ENCODE measurements around the gene RABIF.

The RABIF gene

GRCh38 chr1:202935844-202936243 lies 46.9 kb upstream of the RABIF start:
- no peak for TF ChIP-seq ESRRG (CRISPR knock-in tag; IDR thresholded peaks at IDR 0.05)
- no peak for TF ChIP-seq ISL1 (CRISPR knock-in tag; IDR thresholded peaks at IDR 0.05)
- TF ChIP-seq, protein P1, sequence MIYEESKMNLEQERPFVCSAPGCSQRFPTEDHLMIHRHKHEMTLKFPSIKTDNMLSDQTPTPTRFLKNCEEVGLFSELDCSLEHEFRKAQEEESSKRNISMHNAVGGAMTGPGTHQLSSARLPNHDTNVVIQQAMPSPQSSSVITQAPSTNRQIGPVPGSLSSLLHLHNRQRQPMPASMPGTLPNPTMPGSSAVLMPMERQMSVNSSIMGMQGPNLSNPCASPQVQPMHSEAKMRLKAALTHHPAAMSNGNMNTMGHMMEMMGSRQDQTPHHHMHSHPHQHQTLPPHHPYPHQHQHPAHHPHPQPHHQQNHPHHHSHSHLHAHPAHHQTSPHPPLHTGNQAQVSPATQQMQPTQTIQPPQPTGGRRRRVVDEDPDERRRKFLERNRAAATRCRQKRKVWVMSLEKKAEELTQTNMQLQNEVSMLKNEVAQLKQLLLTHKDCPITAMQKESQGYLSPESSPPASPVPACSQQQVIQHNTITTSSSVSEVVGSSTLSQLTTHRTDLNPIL (CRISPR knock-in tag; IDR thresholded peaks at IDR 0.05; ENCODE audit: low read depth), result no peak
- TF ChIP-seq SNAI2 (CRISPR knock-in tag; IDR thresholded peaks at IDR 0.05), result no peak
- TF ChIP-seq TOX (CRISPR knock-in tag; IDR thresholded peaks at IDR 0.05; ENCODE audit: borderline replicate concordance), result no peak
- TF ChIP-seq ZFP30 (CRISPR knock-in tag; IDR thresholded peaks at IDR 0.05), result no peak
- TF ChIP-seq POU6F1 (CRISPR knock-in tag; IDR thresholded peaks at IDR 0.05; ENCODE audit: borderline replicate concordance, low read depth), result no peak
- TF ChIP-seq, protein P2, sequence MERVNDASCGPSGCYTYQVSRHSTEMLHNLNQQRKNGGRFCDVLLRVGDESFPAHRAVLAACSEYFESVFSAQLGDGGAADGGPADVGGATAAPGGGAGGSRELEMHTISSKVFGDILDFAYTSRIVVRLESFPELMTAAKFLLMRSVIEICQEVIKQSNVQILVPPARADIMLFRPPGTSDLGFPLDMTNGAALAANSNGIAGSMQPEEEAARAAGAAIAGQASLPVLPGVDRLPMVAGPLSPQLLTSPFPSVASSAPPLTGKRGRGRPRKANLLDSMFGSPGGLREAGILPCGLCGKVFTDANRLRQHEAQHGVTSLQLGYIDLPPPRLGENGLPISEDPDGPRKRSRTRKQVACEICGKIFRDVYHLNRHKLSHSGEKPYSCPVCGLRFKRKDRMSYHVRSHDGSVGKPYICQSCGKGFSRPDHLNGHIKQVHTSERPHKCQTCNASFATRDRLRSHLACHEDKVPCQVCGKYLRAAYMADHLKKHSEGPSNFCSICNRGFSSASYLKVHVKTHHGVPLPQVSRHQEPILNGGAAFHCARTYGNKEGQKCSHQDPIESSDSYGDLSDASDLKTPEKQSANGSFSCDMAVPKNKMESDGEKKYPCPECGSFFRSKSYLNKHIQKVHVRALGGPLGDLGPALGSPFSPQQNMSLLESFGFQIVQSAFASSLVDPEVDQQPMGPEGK (CRISPR knock-in tag; IDR thresholded peaks at IDR 0.05; ENCODE audit: borderline replicate concordance), result no peak
- TF ChIP-seq TCF4 (CRISPR knock-in tag; IDR thresholded peaks at IDR 0.05; ENCODE audit: borderline replicate concordance), result no peak
- no peak for TF ChIP-seq TSHZ2 (CRISPR knock-in tag; IDR thresholded peaks at IDR 0.05)
- TF ChIP-seq ZNF70 (CRISPR knock-in tag; IDR thresholded peaks at IDR 0.05), result no peak
- TF ChIP-seq BACH2 (CRISPR knock-in tag; IDR thresholded peaks at IDR 0.05; ENCODE audit: borderline replicate concordance), result no peak
- no peak for TF ChIP-seq ZFP3 (CRISPR knock-in tag; IDR thresholded peaks at IDR 0.05)
- no peak for TF ChIP-seq RARB (CRISPR knock-in tag; IDR thresholded peaks at IDR 0.05)
- no peak for TF ChIP-seq CSRNP3 (CRISPR knock-in tag; IDR thresholded peaks at IDR 0.05)
- no peak for TF ChIP-seq ZNF565 (CRISPR knock-in tag; conservative IDR thresholded peaks at IDR 0.05; ENCODE audit: low read depth)
- no peak for TF ChIP-seq ZC3H10 (CRISPR knock-in tag; IDR thresholded peaks at IDR 0.05)
- TF ChIP-seq ZNF8 (CRISPR knock-in tag; IDR thresholded peaks at IDR 0.05), result no peak
- no peak for TF ChIP-seq PPARA (CRISPR knock-in tag; IDR thresholded peaks at IDR 0.05; ENCODE audit: borderline replicate concordance)
- ATAC-seq, result no peak

- no peak for ATAC-seq
- no peak for TF ChIP-seq ISL1 (CRISPR knock-in tag; IDR thresholded peaks at IDR 0.05)
- TF ChIP-seq ARNTL (CRISPR knock-in tag; IDR thresholded peaks at IDR 0.05; ENCODE audit: borderline replicate concordance, low read depth), result no peak
- no peak for TF ChIP-seq BACH2 (CRISPR knock-in tag; IDR thresholded peaks at IDR 0.05; ENCODE audit: borderline replicate concordance)
- no peak for TF ChIP-seq ZNF70 (CRISPR knock-in tag; IDR thresholded peaks at IDR 0.05)
- no peak for TF ChIP-seq CSDC2 (CRISPR knock-in tag; IDR thresholded peaks at IDR 0.05)
- TF ChIP-seq TOX (CRISPR knock-in tag; IDR thresholded peaks at IDR 0.05; ENCODE audit: borderline replicate concordance), result no peak
- TF ChIP-seq ZNF565 (CRISPR knock-in tag; conservative IDR thresholded peaks at IDR 0.05; ENCODE audit: low read depth), result no peak
- TF ChIP-seq TSHZ2 (CRISPR knock-in tag; IDR thresholded peaks at IDR 0.05), result no peak
- TF ChIP-seq ZFP3 (CRISPR knock-in tag; IDR thresholded peaks at IDR 0.05), result no peak
Measured at GRCh38 chr1:202934755-202935154, 45.8 kb upstream of the RABIF start.
